Measurements from ENCODE around the gene RELCH. TPM values are rescaled to one million over a fixed set of nuclear protein-coding genes. Genes with fewer than 3 reads are reported as not detected.

Gene RELCH
- polyA plus RNA-seq, 1 experiment, result 8.2 TPM

GRCh38 chr18:62280058-62280457 lies 93.0 kb downstream of the RELCH start:
- ChIA-PET CTCF (no interaction called here), POLR2A (no interaction called here)
- no peak for TF ChIP-seq CTCF (IDR thresholded peaks at IDR 0.05; ENCODE audit: insufficient read depth, low read depth, low read length)
- no peak for DNase-seq (ENCODE audit: low read depth)
- Histone ChIP-seq H3K4me3 (ENCODE audit: low read depth, low read length) (no peak overlapping the region), H3K36me3 (ENCODE audit: control insufficient read depth, insufficient read depth, low read length) (no peaks in the 10 kb centered on the region), H3K27me3 (ENCODE audit: control insufficient read depth, insufficient read depth, low read length) (no peaks in the 10 kb centered on the region)

- ChIA-PET CTCF (interaction anchor here (1.0 kb wide), 1 partner anchor 31 kb away, joined by 3 read pairs; no protein-coding TSS in a partner anchor), POLR2A (no interaction called here)
- no peak for TF ChIP-seq CTCF (IDR thresholded peaks at IDR 0.05; ENCODE audit: insufficient read depth, low read depth, low read length)
- no peak for DNase-seq (ENCODE audit: low read depth)
- Histone ChIP-seq H3K36me3 (ENCODE audit: control insufficient read depth, insufficient read depth, low read length) (no peaks in the 10 kb centered on the region; the same call in 1 of the 2 replicates), H3K4me3 (ENCODE audit: low read depth, low read length) (no peak overlapping the region), H3K27me3 (ENCODE audit: control insufficient read depth, insufficient read depth, low read length) (no peaks in the 10 kb centered on the region)
Measured at GRCh38 chr18:62280786-62281185, 93.7 kb downstream of the RELCH start.

- POLR2A ChIA-PET, result interaction anchor here (0.7 kb wide), 1 partner anchor 319 kb away, joined by 3 read pairs; no protein-coding TSS in a partner anchor
- CTCF ChIA-PET, result no interaction called here
- H3K36me3 ChIP-seq (ENCODE audit: control insufficient read depth, insufficient read depth, low read length), result no peaks in the 10 kb centered on the region; the same call in 1 of the 2 replicates
- H3K27me3 ChIP-seq (ENCODE audit: control insufficient read depth, insufficient read depth, low read length), result no peaks in the 10 kb centered on the region
- TF ChIP-seq CTCF (IDR thresholded peaks at IDR 0.05; ENCODE audit: insufficient read depth, low read depth, low read length), result no peak
- DNase-seq (ENCODE audit: low read depth), result peak; percentile 49
- H3K4me3 ChIP-seq (ENCODE audit: low read depth, low read length), result no peak overlapping the region
Measured at GRCh38 chr18:62281684-62282083, 94.6 kb downstream of the RELCH start.

- ChIA-PET POLR2A (no interaction called here), CTCF (interaction anchor here (1.3 to 1.6 kb wide), 3 partner anchors 8 to 301 kb away, joined by 3 to 8 read pairs (median 5); no protein-coding TSS in a partner anchor)
- peak; percentile 27 for DNase-seq (ENCODE audit: low read depth)
- H3K27me3 ChIP-seq (ENCODE audit: control insufficient read depth, insufficient read depth, low read length), result no peaks in the 10 kb centered on the region
- no peak overlapping the region for H3K4me3 ChIP-seq (ENCODE audit: low read depth, low read length)
- no peak for TF ChIP-seq CTCF (IDR thresholded peaks at IDR 0.05; ENCODE audit: insufficient read depth, low read depth, low read length)
- H3K36me3 ChIP-seq (ENCODE audit: control insufficient read depth, insufficient read depth, low read length), result no peaks in the 10 kb centered on the region; the same call in 1 of the 2 replicates
Measured at GRCh38 chr18:62282188-62282629, 95.2 kb downstream of the RELCH start.

- CTCF ChIA-PET, result no interaction called here
- POLR2A ChIA-PET, result no interaction called here
Measured at GRCh38 chr18:62284637-62285036, 97.6 kb downstream of the RELCH start.

More at GRCh38 chr18:62284637-62285036, 97.6 kb downstream of the RELCH start:
- DNase-seq (ENCODE audit: low read depth), result no peak
- no peak for TF ChIP-seq CTCF (IDR thresholded peaks at IDR 0.05; ENCODE audit: insufficient read depth, low read depth, low read length)
- Histone ChIP-seq H3K27me3 (ENCODE audit: control insufficient read depth, insufficient read depth, low read length) (no peaks in the 10 kb centered on the region), H3K36me3 (ENCODE audit: control insufficient read depth, insufficient read depth, low read length) (no peaks in the 10 kb centered on the region; the same call in 1 of the 2 replicates), H3K4me3 (ENCODE audit: low read depth, low read length) (no peak overlapping the region)
